Suprapubic skin (tissue), 4 donors: ENCODE data around the gene ERBB4.

Source experiments
- EP300 ChIP-seq: sonication (generic); formaldehyde crosslinking; IDR thresholded peaks from one replicate; pipeline ENCODE4 v1.6.1; 2017; ENCODE audit warnings: antibody characterized with exemption
- POLR2A ChIP-seq, 2 donors: fragments of 450-650 bp; IDR thresholded peaks; one replicate each; pipeline ENCODE4 v1.6.1; 2017; ENCODE audit warnings: antibody characterized with exemption in 2 of 2, mild to moderate bottlenecking in 2 of 2, moderate library complexity in 2 of 2
- POLR2AphosphoS5 ChIP-seq, 3 donors: sonication (generic); formaldehyde crosslinking; IDR thresholded peaks; one replicate each; pipeline ENCODE4 v1.6.1; 2017; ENCODE audit warnings: antibody characterized with exemption in 3 of 3
- TF ChIP-seq, protein P1 (sequence below), 2 donors: fragments of 200-600 bp in 1 of 2; fragments of 450-650 bp in 1 of 2; sonication (generic) in 1 of 2; IDR thresholded peaks; one replicate each; pipeline ENCODE4 v1.5.1; 2016 to 2019; ENCODE audit warnings: antibody characterized with exemption in 2 of 2, mild to moderate bottlenecking in 1 of 2, moderate library complexity in 1 of 2

GRCh38 chr2:212076456-212076855 is 462.1 kb downstream of the ERBB4 start:
- TF ChIP-seq, protein P1, sequence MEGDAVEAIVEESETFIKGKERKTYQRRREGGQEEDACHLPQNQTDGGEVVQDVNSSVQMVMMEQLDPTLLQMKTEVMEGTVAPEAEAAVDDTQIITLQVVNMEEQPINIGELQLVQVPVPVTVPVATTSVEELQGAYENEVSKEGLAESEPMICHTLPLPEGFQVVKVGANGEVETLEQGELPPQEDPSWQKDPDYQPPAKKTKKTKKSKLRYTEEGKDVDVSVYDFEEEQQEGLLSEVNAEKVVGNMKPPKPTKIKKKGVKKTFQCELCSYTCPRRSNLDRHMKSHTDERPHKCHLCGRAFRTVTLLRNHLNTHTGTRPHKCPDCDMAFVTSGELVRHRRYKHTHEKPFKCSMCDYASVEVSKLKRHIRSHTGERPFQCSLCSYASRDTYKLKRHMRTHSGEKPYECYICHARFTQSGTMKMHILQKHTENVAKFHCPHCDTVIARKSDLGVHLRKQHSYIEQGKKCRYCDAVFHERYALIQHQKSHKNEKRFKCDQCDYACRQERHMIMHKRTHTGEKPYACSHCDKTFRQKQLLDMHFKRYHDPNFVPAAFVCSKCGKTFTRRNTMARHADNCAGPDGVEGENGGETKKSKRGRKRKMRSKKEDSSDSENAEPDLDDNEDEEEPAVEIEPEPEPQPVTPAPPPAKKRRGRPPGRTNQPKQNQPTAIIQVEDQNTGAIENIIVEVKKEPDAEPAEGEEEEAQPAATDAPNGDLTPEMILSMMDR (IDR thresholded peaks at IDR 0.05): no peak
- TF ChIP-seq EP300: no peak
- TF ChIP-seq POLR2A (IDR thresholded peaks at IDR 0.05): no peak
- no peak for TF ChIP-seq POLR2AphosphoS5 (IDR thresholded peaks at IDR 0.05)
